HepG2 (cell line): ENCODE results near the gene YPEL4. TPM values are rescaled to one million over a fixed set of nuclear protein-coding genes. Genes with fewer than 3 reads are reported as not detected.

ENCODE experiments used
- BCL6 ChIP-seq: IDR thresholded peaks from 2 replicates; pipeline ENCODE4 v1.6.1; 2016; ENCODE audit warnings: missing genetic modification reagents, missing compliant biosample characterization
- CEBPG ChIP-seq: IDR thresholded peaks from 2 replicates; pipeline ENCODE4 v1.6.1; 2016
- CERS6 ChIP-seq: sonication (generic); formaldehyde crosslinking; IDR thresholded peaks from 2 replicates; pipeline ENCODE4 v1.5.0; 2020; ENCODE audit warnings: missing genetic modification reagents
- FOXP1 ChIP-seq, 2 experiments: fragments of 450-650 bp in 1 of 2; IDR thresholded peaks; 2 replicates each; pipeline ENCODE4 v1.6.1; 2017 to 2018; ENCODE audit warnings: antibody characterized with exemption in 1 of 2
- HOXD1 ChIP-seq: sonication (generic); formaldehyde crosslinking; IDR thresholded peaks from 2 replicates; pipeline ENCODE4 v1.5.0; 2020; ENCODE audit warnings: missing genetic modification reagents
- IKZF4 ChIP-seq: sonication (generic); formaldehyde crosslinking; IDR thresholded peaks from 2 replicates; pipeline ENCODE4 v1.5.1; 2020; ENCODE audit warnings: borderline replicate concordance, mild to moderate bottlenecking, low read depth, missing genetic modification reagents; ENCODE audit errors: not compliant biosample characterization
- JDP2 ChIP-seq: sonication (generic); formaldehyde crosslinking; IDR thresholded peaks from 2 replicates; pipeline ENCODE4 v1.8.1; 2022; ENCODE audit warnings: missing genetic modification reagents, borderline replicate concordance
- JUNB ChIP-seq: sonication (generic); formaldehyde crosslinking; IDR thresholded peaks from 2 replicates; pipeline ENCODE4 v1.8.0; 2022; ENCODE audit warnings: missing genetic modification reagents, mild to moderate bottlenecking, borderline replicate concordance
- MEIS1 ChIP-seq: sonication (generic); formaldehyde crosslinking; IDR thresholded peaks from 2 replicates; pipeline ENCODE4 v1.9.0; 2021; ENCODE audit warnings: mild to moderate bottlenecking, missing genetic modification reagents, moderate library complexity, borderline replicate concordance
- PCBP1 ChIP-seq: fragments of 200-400 bp; formaldehyde crosslinking; IDR thresholded peaks from 2 replicates; pipeline ENCODE4 v1.6.1; 2017; ENCODE audit warnings: mild to moderate bottlenecking, low read depth, low read length, borderline replicate concordance
- PTBP1 ChIP-seq: fragments of 200-400 bp; formaldehyde crosslinking; IDR thresholded peaks from 2 replicates; pipeline ENCODE4 v1.6.1; 2018; ENCODE audit warnings: low read length, low read depth; ENCODE audit not compliant: poor library complexity, severe bottlenecking
- RBM39 ChIP-seq: fragments of 200-400 bp; formaldehyde crosslinking; IDR thresholded peaks from one replicate; pipeline ENCODE4 v1.6.1; 2018; ENCODE audit warnings: antibody characterized with exemption, mild to moderate bottlenecking, low read depth, low read length; ENCODE audit not compliant: poor library complexity, severe bottlenecking
- TRIM24 ChIP-seq: sonication (generic); formaldehyde crosslinking; IDR thresholded peaks from 2 replicates; pipeline ENCODE4 v1.8.0; 2022; ENCODE audit warnings: mild to moderate bottlenecking, missing genetic modification reagents
- ZNF138 ChIP-seq: sonication (generic); formaldehyde crosslinking; IDR thresholded peaks from 2 replicates; pipeline ENCODE4 v1.5.0; 2020; ENCODE audit warnings: mild to moderate bottlenecking, low read depth, missing genetic modification reagents
- ZNF274 ChIP-seq: sonication (generic); formaldehyde crosslinking; IDR thresholded peaks from 2 replicates; pipeline ENCODE4 v1.5.1; 2020; ENCODE audit warnings: mild to moderate bottlenecking, missing genetic modification reagents
- ZNF432 ChIP-seq: sonication (generic); formaldehyde crosslinking; IDR thresholded peaks from 2 replicates; pipeline ENCODE4 v1.5.0; 2020; ENCODE audit warnings: missing genetic modification reagents, mild to moderate bottlenecking, borderline replicate concordance
- ZNF501 ChIP-seq: sonication (generic); formaldehyde crosslinking; IDR thresholded peaks from 2 replicates; pipeline ENCODE4 v1.5.1; 2020; ENCODE audit warnings: mild to moderate bottlenecking, moderate library complexity, missing genetic modification reagents
- ZNF510 ChIP-seq: sonication (generic); formaldehyde crosslinking; IDR thresholded peaks from 2 replicates; pipeline ENCODE4 v1.4.0; 2020; ENCODE audit warnings: low read depth, mild to moderate bottlenecking, missing genetic modification reagents
- ZNF614 ChIP-seq: IDR thresholded peaks from 2 replicates; pipeline ENCODE4 v1.6.1; 2018; ENCODE audit warnings: missing biosample characterization, missing genetic modification reagents, inconsistent platforms, borderline replicate concordance
- ZNF670 ChIP-seq: sonication (generic); formaldehyde crosslinking; IDR thresholded peaks from 2 replicates; pipeline ENCODE4 v1.8.0; 2022; ENCODE audit warnings: mild to moderate bottlenecking, missing genetic modification reagents, borderline replicate concordance
- polyA plus RNA-seq, 8 experiments: library from polyadenylated mRNA; depleted of rRNA in 3 of 8; stranded (reverse) in 7 of 8; unstranded in 1 of 8; fragments of >200 nt; fragmentation: Illumina TruSeq in 4 of 8; extraction: Trizol in 4 of 8; gene quantifications; 2 replicates each; pipeline versions ENCODE4 v1.2.1 to v1.2.3, GENCODE V29; 2011 to 2016; ENCODE audit warnings: low read depth in 4 of 8, missing spikeins in 1 of 8, mixed read lengths in 1 of 8; ENCODE audit not compliant: insufficient read depth in 1 of 8
- total RNA-seq, 5 experiments: library from RNA; depleted of rRNA; stranded (reverse); fragments of >200 nt; fragmentation: Illumina TruSeq; extraction: Trizol; gene quantifications; 2 replicates each; pipeline ENCODE4 v1.2.3, GENCODE V29; 2016; ENCODE audit warnings: low read depth in 1 of 5
- TF ChIP-seq, protein P1 (sequence below): fragments of 450-650 bp; IDR thresholded peaks from 2 replicates; pipeline ENCODE4 v1.6.1; 2017; ENCODE audit warnings: mild to moderate bottlenecking
- TF ChIP-seq, protein P2 (sequence below): sonication (generic); formaldehyde crosslinking; IDR thresholded peaks from 2 replicates; pipeline ENCODE4 v1.4.0; 2020; ENCODE audit warnings: missing genetic modification reagents

Gene YPEL4
- total and polyA plus RNA-seq, 2 of the 13 experiments (the other 11 are each of a cell fraction or from before 2014, with no cell fraction given) = 0.04 TPM; not detected in 1

GRCh38 chr11:57667736-57668433 lies 18.2 kb upstream of the YPEL4 start, which contains the start of gene ZDHHC5 (continued):
- no peak for TF ChIP-seq JUNB
- TF ChIP-seq PCBP1 = no peak
- TF ChIP-seq, protein P1, sequence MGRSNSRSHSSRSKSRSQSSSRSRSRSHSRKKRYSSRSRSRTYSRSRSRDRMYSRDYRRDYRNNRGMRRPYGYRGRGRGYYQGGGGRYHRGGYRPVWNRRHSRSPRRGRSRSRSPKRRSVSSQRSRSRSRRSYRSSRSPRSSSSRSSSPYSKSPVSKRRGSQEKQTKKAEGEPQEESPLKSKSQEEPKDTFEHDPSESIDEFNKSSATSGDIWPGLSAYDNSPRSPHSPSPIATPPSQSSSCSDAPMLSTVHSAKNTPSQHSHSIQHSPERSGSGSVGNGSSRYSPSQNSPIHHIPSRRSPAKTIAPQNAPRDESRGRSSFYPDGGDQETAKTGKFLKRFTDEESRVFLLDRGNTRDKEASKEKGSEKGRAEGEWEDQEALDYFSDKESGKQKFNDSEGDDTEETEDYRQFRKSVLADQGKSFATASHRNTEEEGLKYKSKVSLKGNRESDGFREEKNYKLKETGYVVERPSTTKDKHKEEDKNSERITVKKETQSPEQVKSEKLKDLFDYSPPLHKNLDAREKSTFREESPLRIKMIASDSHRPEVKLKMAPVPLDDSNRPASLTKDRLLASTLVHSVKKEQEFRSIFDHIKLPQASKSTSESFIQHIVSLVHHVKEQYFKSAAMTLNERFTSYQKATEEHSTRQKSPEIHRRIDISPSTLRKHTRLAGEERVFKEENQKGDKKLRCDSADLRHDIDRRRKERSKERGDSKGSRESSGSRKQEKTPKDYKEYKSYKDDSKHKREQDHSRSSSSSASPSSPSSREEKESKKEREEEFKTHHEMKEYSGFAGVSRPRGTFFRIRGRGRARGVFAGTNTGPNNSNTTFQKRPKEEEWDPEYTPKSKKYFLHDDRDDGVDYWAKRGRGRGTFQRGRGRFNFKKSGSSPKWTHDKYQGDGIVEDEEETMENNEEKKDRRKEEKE = no peak
- TF ChIP-seq ZNF670 (CRISPR knock-in tag) = no peak
- no peak for TF ChIP-seq JDP2 (CRISPR knock-in tag)
- TF ChIP-seq BCL6 (CRISPR knock-in tag) = no peak
- peak; percentile 64 for TF ChIP-seq IKZF4 (CRISPR knock-in tag)
- TF ChIP-seq HOXD1 (CRISPR knock-in tag) = no peak
- TF ChIP-seq FOXP1 (IDR thresholded peaks at IDR 0.05) = no peak
- 0 out of 2 replicates have a peak, but pooled peaks have one; percentile 18 for TF ChIP-seq FOXP1 (CRISPR knock-in tag; IDR thresholded peaks at IDR 0.05)
- TF ChIP-seq MEIS1 (CRISPR knock-in tag) = no peak
- 0 out of 2 replicates have a peak, but pooled peaks have one; percentile 48 for TF ChIP-seq ZNF138 (CRISPR knock-in tag)
- no peak; the same call in 1 of the 2 replicates for TF ChIP-seq CEBPG (CRISPR knock-in tag)
- TF ChIP-seq ZNF510 (CRISPR knock-in tag) = 0 out of 2 replicates have a peak, but pooled peaks have one; percentile 36
- TF ChIP-seq ZNF614 (CRISPR knock-in tag) = no peak; the same call in 1 of the 2 replicates
- peak; percentile 20; the same call in 1 of the 2 replicates for TF ChIP-seq ZNF274 (CRISPR knock-in tag)
- TF ChIP-seq PTBP1 = no peak
- no peak for TF ChIP-seq CERS6 (CRISPR knock-in tag)
- TF ChIP-seq, protein P2, sequence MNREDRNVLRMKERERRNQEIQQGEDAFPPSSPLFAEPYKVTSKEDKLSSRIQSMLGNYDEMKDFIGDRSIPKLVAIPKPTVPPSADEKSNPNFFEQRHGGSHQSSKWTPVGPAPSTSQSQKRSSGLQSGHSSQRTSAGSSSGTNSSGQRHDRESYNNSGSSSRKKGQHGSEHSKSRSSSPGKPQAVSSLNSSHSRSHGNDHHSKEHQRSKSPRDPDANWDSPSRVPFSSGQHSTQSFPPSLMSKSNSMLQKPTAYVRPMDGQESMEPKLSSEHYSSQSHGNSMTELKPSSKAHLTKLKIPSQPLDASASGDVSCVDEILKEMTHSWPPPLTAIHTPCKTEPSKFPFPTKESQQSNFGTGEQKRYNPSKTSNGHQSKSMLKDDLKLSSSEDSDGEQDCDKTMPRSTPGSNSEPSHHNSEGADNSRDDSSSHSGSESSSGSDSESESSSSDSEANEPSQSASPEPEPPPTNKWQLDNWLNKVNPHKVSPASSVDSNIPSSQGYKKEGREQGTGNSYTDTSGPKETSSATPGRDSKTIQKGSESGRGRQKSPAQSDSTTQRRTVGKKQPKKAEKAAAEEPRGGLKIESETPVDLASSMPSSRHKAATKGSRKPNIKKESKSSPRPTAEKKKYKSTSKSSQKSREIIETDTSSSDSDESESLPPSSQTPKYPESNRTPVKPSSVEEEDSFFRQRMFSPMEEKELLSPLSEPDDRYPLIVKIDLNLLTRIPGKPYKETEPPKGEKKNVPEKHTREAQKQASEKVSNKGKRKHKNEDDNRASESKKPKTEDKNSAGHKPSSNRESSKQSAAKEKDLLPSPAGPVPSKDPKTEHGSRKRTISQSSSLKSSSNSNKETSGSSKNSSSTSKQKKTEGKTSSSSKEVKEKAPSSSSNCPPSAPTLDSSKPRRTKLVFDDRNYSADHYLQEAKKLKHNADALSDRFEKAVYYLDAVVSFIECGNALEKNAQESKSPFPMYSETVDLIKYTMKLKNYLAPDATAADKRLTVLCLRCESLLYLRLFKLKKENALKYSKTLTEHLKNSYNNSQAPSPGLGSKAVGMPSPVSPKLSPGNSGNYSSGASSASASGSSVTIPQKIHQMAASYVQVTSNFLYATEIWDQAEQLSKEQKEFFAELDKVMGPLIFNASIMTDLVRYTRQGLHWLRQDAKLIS (CRISPR knock-in tag) = no peak
- no peak for TF ChIP-seq TRIM24 (CRISPR knock-in tag)
- peak; percentile 54; the same call in 1 of the 2 replicates for TF ChIP-seq ZNF501
- no peak for TF ChIP-seq RBM39
- TF ChIP-seq ZNF432 (CRISPR knock-in tag) = no peak
